CD4-positive, alpha-beta T cell treated with Interferon alpha-2 for 1 hour (primary cell): ENCODE data around the gene ARHGEF7.

ENCODE experiments used
- DNase-seq, 2 donors: peaks; one replicate each; pipeline ENCODE4 v3.0.0-alpha.2; 2020 to 2022

The ARHGEF7 gene

DNA sequence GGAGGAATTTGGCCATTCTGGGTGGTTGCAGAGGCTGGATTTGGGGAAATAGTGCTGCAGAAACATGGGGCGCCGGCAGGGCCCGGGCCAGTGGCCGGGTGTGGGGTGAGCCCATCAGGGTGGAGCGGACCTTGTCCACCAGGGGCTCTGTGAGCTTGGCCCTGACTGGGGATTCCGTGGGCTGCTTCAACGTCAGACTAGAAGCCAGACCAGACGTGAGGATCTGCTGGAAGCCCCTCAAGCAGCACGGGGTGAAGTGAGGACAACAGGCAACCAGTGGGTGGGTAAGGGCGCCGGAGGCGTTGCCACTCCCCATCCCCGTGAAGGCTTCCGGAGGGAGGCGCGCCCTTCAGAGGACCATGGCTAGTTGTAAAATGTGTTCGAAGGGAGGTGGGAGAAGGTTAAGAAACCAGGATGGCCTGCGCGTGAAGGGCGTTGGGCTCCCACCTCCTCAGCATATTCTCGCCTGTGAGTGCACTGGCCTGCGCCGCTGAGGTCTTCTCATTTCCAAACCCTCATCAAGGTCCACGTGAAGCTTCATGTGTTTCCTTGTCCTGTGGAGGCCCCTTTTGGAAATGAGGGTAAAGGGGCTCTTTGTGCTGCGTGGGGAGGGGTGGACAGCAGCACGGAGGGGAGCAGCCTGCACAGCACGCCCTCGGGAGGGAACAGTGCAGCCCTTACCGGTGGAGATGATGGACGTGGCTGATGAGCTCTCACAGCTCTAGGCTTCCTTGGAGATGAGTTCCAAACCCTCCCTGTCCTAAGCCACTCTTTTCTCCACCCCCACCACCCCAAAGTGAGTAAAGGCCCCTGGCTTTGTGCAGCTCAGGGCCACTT is 213.7 kb downstream of the ARHGEF7 start:
- no peak for DNase-seq

DNA sequence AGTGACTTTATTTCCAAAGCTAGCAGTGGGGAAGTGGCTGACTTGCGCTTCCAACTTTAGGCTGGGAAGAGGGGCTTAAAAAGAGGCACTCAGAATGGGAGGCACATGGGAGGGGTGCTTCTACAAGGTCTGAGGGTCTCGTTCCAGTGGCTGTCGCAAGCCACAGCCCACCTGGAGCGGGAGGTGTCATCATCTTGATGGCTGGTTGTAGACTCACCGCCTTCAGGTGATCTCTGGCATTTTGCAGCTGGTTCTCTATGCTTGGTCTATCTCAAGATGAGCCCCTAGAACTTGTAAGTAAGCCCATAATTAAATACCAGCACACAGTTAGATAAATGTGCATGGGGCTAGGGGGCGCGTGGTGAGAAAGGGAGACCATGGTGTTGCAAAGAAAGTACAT is 214.5 kb downstream of the ARHGEF7 start:
- no peak for DNase-seq

DNA sequence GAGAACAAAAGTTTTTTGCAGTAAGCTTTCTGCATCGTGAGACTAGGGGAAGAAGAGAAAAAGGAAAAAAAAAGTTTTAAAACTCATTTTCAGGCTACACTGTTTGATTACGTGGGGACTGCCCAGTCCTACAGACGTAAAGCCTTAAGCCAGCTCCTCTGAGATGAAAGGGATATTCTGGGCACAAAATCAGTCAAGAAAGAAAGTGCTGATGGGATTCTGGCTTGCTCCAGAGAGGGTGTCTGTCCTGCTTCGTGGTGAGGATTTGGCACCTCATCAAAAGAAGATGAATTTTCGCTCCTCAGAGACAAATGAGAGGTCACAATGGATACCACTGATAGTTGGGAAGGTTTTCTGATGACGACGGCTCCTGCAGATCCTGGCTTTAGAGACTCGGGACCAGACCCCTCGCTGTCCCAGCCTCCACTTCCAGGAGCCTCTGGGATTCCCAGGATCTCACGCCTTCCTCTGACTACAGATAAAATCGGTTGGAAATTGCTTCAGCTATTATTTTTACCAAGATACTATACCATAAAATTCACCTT is 215.0 kb downstream of the ARHGEF7 start:
- DNase-seq: no peak

DNA sequence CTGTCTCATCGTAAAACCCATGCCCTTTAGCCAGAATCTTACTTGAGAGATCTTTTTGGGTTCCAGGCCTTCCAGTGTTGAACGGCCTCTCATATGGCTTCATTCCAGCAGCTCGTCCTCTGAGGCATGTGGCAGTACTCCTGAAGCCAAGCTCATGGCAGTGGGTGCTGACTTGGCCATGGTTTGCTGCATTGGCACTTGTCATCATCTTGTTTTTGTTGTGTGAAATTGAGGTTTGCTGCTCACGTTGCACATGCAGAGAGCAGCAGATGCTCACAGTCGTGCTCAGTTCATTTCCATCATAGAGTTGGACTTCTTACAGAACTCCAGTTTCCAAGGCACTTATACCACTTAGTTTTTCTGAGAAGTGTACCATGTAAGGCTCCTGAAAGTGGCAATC is 220.2 kb downstream of the ARHGEF7 start:
- no peak for DNase-seq

DNA sequence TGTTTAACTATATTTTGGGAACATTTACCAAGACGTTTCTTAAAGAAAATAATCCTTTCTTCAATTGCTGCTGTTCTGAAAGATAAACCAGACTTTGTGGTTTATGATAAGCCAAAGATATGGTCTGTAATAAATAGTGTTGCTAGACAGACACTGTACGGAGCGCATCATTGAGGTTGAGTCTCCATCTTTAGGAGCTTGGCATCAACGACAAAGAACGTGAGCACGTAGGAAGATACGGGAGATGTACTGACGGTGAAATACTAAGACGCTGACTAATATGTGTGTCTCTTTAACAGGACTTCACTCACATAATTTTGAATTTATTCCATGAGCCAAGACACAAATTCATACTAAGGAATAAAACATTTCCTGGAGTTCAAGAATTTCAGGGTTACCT is 221.6 kb downstream of the ARHGEF7 start:
- DNase-seq: no peak

DNA sequence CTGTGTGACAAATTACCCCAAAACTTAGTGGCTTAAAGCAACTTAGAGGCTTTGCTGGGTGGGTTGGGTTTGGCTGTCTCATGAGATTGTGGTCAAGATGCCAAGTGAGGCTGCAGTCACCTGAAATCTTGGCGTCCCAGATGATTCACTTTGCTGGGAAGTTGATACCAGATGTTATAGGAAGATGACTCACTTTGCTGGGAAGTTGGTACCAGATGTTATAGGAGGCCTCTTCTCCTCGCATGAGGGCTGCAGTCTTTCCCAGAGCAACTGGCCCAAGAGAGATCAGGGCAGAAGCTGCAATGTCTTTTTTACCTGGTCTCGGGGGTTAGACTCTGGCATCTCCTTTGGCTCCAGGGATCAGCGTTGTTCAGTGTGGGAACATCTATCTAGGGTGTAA is 222.1 kb downstream of the ARHGEF7 start:
- DNase-seq: no peak

DNA sequence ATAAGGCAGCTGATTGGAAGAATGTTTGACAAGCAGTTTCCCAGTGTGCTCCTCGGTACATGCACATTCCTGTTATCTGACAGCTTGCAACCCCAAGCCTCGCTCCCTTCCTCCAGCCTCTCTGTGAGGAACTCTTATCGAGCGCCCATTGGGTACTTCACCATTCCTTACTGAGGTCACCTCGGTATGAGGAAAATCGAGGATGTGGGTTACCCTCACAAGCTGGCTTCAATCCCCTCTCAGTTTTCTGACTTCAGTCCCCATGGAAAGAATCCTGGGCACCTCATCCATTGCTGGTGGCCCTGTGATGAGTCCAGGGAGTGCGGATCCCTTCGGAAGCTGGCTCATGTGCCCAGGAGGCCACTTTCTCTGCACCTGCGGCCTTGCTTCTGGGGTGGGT is 222.6 kb downstream of the ARHGEF7 start:
- no peak for DNase-seq

DNA sequence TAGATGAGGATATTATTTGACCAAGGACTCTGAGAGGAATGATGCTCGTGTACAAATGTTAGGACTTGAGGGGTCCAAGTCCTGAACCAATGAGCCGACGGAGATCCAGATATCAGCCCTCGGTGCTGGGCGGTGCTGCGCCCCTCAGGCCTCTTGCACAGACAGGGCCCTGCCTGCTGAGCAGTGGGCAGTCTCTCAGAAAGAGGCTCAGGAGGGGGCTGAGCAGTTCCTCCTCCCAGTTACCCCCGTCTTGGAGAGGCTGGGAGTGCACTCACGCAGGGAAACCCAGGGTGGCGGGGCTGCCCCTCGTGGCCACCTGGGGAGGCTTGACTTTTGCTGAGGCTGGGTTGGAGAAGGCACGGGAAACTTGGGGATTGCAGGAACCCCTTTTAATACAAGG is 223.7 kb downstream of the ARHGEF7 start:
- DNase-seq: no peak

DNA sequence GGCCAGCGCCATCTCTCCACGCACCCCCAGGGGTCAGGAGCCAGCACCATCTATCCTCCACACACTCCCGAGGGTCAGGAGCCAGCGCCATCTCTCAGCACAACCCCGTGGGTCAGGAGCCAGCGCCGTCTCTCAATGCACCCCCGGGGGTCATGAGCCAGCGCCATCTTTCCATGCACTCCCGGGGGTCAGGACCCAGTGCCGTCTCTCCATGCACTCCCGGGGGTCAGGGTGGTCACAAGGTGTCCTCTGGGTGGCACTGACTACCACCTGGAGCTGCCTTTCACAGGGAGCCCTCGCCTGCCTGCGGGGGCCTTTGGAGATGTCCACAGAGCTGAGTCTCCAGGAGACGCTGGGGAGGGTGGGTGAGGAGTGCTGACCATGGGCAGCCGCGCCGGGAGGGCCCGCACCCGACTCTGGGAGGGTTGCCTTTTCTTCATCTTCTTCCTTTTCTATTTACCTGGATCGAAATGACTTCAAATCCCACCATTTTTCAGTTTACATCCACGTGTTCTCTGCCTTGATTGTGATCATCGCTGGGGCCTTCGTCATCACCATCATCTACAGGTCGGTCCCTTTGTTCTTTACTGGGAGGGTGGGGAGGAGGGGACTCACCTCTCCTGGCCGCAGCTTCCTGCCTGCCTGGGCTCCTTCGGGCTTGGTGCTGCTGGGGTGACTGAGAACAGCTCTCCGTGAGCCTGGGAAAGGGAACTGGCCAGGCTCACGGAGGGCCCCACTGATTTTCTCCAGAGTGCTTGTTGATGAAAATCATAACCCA is 224.4 kb downstream of the ARHGEF7 start:
- DNase-seq: no peak

DNA sequence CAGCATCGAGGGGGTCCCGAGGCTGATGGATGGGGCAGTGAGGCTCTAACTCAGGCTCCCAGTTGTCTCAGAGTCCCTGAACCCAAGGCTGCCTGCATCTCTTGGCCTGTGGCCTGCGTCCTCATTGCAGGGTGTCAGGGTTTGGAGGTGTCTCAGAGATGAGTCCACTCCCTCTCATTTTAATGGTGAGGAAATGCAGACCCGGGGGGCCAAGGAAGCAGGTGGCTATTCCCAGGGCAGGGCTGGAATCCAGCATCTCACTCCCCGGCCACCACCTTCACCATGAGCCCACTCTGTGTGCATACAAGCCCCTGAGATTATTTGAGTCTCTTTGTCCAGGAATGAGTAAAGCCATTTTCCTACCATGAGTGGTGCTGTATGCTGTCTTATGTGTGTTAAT is 226.8 kb downstream of the ARHGEF7 start:
- DNase-seq: no peak

DNA sequence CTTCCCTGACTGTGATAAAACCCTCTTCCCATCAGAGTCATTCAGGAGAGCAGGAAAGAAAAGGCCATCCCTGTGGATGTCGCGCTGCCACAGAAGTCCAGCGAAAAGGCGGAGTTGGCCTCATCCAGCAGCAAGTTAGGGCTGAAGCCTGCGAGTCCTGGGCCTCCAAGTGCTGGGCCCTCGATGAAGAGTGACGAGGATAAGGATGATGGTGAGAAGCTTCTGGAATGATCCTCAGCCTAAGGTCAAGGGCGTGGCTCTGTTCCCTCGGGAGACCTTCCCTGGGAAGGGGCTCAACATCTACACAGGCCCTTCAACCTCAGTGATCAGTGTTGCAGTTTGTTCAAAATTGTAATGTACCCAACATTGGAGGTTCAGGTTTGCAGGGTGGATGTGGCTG is 227.6 kb downstream of the ARHGEF7 start:
- no peak for DNase-seq

DNA sequence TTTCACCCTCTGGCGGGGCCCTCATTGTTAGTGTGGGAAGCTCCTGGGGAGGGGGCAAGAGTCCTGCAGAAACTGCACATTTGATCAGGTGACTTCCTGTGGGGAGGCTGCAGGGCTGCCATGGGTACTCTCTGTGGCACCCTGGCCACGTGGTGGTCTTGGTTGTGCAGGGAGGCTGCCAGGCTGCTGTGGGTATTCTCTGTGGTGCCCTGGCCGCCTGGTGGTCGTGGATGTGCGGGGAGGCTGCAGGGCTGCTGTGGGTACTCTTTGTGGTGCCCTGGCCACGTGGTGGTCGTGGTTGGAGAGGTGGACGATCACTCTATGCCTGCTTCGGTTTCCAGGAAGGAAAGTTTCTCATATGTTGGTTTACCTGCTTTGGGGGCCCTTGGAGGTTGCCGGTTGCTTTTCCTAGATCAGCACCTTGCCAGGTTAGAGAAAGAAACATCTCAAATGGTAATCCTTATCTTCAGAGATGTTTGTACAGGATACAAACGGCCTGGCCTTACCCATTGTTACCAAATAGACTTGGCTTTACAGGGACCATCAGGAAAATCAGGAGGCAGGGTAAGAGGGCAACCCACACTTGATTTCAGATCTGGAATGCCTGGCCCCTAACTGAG is 228.2 kb downstream of the ARHGEF7 start:
- DNase-seq: no peak

DNA sequence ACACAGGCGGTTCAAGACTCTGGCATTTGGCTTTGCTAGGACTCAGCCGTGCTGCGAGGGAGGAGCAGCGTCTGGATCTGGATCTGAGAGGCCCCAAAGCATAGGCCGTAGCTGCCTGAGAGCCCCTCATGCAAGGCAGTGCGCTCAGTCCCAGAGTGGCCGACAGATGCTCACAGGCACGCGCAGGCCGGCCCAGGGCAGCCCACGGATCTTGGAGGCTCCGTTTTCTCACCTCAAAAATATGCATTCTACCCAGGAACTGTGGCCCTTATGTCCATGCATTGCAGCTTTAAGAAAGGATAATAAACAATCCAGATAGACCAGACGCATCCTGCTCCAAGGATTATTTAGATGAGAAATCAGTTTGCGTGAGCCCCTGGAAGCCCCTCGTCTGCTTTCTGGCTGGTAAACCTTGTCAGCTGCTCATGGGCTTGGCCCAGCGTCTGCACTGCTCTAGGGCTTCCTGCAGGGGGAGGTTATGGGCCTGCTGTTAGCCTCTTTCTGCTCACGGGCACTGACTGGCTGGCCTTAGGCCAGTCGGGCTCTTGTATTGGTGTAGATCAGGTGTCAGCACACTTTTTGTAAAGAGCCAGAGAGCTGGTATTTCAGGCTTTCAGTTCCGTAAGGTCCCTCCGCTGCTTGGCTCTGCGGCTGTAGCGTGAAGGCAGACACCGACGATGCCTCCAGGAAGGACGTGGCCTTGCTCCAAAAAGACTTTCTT is 229.5 kb downstream of the ARHGEF7 start:
- DNase-seq: no peak

DNA sequence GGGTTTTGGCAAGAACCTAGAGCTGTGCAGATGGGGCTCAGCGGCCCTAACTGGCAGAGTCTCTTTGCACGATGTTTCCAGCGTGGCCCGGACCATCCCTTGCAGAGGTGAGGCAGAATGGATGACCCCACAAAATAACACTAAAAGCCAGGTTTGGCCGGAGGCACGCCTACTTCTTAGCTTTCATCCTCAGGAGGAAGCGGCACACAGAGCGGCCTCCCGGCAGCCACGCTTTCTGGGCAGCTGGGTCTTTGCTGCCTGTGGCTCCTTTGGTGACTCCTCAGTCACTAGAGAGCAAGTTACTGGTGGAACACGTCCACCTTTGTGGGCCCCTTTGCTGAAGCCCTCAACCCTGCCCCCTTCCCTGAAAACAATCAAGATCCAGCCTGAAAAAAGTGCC is 230.6 kb downstream of the ARHGEF7 start:
- no peak for DNase-seq

DNA sequence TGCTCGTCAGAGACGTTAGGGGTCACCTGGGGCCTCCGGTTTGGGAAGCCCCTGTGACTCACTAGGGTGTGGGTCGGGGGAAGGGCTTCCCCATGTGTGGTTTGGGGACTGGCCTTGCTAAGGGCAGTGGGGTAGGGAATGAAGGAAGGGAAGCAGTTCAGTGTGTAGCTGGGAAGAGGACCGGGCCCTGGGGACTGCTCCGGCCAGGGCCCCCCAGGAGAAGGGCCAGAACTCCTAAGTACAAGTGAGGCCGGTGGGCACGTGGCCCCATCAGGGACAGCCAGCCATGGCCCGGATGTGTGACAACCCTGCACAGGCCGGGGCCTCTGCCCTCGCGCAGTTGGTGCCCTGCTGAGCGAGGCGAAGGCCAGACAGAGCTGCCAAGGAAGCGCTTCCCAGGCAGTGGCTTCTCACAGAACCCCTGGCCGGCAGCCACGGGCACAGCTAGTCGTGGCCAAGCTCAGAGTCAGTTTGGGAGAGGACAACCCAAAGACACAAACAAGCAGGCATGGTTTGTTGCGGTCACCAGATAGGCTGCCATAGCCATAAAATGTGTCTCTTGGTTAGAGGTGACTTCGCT is 231.1 kb downstream of the ARHGEF7 start:
- DNase-seq: no peak

DNA sequence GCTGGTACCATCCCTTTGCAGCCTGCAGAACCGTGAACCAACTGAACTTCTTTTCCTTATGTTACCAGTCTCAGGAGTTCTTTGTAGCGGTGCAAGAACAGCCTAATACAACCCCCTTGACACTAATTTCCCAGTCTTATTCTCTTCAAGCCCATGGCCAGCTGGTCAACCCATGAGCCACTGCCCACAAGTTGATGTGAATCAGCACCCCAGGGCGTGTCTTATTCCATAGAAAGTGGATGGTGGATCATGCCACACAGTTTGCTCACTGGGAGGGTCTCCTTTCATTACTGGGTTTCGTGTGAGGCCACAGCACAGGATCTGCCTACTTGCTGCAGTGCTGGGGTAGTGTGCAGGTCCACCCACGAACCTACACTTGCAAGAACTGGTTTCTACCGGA is 232.3 kb downstream of the ARHGEF7 start:
- DNase-seq: no peak

DNA sequence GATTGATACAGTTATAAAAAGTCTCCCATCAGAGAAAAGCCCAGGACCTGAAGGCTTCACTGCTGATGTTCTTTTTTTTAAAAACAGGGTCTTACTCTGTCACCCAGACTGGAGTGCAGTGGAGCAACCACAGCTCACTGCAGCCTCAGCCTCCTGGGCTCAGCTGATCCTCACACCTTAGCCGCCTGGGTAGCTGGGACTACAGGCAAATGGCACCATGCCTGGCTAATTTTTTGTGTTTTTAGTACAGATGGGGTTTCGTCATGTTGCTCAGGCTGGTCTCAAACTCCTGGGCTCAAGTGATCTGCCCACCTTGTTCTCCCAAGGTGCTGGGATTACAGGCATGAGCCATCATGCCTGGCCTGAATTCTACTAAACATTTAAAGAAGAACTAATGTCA is 238.4 kb downstream of the ARHGEF7 start:
- DNase-seq: no peak

DNA sequence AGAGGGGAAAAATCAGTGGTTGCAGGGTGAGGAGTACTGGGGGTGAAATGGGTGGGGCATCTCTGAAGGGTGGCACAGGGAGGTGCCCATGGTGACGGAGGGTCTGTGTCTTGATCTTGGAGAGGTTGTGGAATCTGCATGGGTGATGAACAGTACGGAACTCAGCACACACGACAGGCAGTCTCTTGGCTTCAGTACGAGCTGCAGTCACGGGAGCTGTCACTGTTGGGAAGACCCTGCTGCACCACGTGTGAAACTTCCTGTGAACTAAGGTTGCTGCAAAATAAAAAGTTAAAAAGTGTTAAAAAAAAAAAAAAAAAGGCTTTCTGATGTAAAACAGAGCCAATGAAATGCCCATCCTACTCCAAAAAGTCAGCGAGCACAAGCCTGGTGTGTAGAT is 239.7 kb downstream of the ARHGEF7 start:
- no peak for DNase-seq
